Measurements from ENCODE around the gene NCOA1.

NCOA1 gene

GRCh38 chr2:24774373-24774772, 283.3 kb downstream of the NCOA1 start:
- no peaks in the 10 kb centered on the region for H3F3A ChIP-seq (ENCODE audit: insufficient read depth, low read length)
- H3K36me3 ChIP-seq (ENCODE audit: insufficient read depth, low read length): no peaks in the 10 kb centered on the region
- no peaks in the 10 kb centered on the region for H3K9me2 ChIP-seq (ENCODE audit: low read depth, low read length)
- H3K9ac ChIP-seq (ENCODE audit: low read length): no peak overlapping the region
- H3K4me1 ChIP-seq (ENCODE audit: insufficient read depth, low read length, severe bottlenecking): no peaks in the 10 kb centered on the region
- no peaks in the 10 kb centered on the region for H3K79me2 ChIP-seq (ENCODE audit: insufficient read depth, low read length)
- no peak overlapping the region for H3K27ac ChIP-seq (ENCODE audit: low read depth, low read length, poor library complexity, severe bottlenecking)
- H3K27me3 ChIP-seq (ENCODE audit: insufficient read depth, low read length): no peaks in the 10 kb centered on the region
- no peaks in the 10 kb centered on the region for H4K20me1 ChIP-seq (ENCODE audit: insufficient read depth, low read length)
- H3K9me3 ChIP-seq (ENCODE audit: low read length): no peaks in the 10 kb centered on the region
- no peak overlapping the region for H3K4me3 ChIP-seq (ENCODE audit: low read depth, low read length, poor library complexity, severe bottlenecking)
- TF ChIP-seq EZH2 (IDR thresholded peaks at IDR 0.05; ENCODE audit: borderline replicate concordance, low read length): no peak
- no peak for TF ChIP-seq CTCF (IDR thresholded peaks at IDR 0.05; ENCODE audit: low read length)
- H2AFZ ChIP-seq (ENCODE audit: low read length): no peak overlapping the region
- H3K4me2 ChIP-seq (ENCODE audit: low read length): no peak overlapping the region

DNA sequence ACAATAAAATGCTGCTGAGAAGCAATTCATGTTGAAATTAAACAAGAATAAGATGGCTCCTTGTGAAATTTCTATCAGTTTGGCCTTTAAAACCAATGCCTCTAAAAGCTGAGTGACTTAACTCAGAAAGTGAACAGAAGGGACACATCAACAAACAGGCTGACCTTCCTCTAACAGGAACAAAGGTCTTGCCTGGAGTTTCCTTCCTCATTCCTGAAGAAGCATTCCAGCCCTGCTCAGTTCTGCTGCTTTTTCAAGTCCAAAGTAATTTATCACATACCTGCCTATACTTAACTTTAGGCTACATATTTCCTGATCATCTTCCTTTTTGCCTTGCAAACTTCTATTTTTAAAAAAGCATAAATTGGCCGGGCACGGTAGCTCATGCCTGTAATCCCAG, 288.1 kb downstream of the NCOA1 start:
- Histone ChIP-seq H3K79me2 (ENCODE audit: insufficient read depth, low read length) (no peaks in the 10 kb centered on the region), H2AFZ (ENCODE audit: low read length) (no peak overlapping the region; the same call in 1 of the 2 replicates), H3K27me3 (ENCODE audit: insufficient read depth, low read length) (no peaks in the 10 kb centered on the region), H3K4me2 (ENCODE audit: low read length) (no peak overlapping the region), H3K9me3 (ENCODE audit: low read length) (peaks cover 11% of the 10 kb centered on the region), H3F3A (ENCODE audit: insufficient read depth, low read length) (no peaks in the 10 kb centered on the region), H3K36me3 (ENCODE audit: insufficient read depth, low read length) (no peaks in the 10 kb centered on the region; the same call in 1 of the 2 replicates), H3K4me1 (ENCODE audit: insufficient read depth, low read length, severe bottlenecking) (no peaks in the 10 kb centered on the region), H3K9me2 (ENCODE audit: low read depth, low read length) (no peaks in the 10 kb centered on the region), H3K4me3 (ENCODE audit: low read depth, low read length, poor library complexity, severe bottlenecking) (no peak overlapping the region), H4K20me1 (ENCODE audit: insufficient read depth, low read length) (no peaks in the 10 kb centered on the region), H3K27ac (ENCODE audit: low read depth, low read length, poor library complexity, severe bottlenecking) (no peak overlapping the region), H3K9ac (ENCODE audit: low read length) (no peak overlapping the region)
- TF ChIP-seq EZH2 (IDR thresholded peaks at IDR 0.05; ENCODE audit: borderline replicate concordance, low read length): no peak
- TF ChIP-seq CTCF (IDR thresholded peaks at IDR 0.05; ENCODE audit: low read length): no peak

DNA sequence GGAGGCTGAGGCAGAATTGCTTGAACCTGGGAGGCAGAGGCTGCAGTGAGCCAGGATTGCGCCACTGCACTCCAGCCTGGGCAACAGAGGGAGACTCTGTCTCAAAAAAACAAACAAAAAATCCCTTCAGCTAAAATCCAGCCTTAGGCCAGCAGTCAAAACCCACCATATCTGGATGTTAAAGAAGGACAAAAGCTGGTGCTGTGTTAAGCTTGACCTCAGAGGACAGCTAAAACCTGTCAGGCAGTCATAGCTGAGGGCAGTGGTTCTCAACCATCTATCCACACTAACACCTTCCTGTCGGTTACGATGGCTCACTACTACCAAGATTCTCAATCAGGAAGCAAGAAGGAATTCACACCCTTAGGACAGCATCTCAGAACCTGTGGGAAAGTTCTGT, 292.6 kb downstream of the NCOA1 start:
- Histone ChIP-seq H3K4me2 (ENCODE audit: low read length) (no peak overlapping the region), H3K9me3 (ENCODE audit: low read length) (peaks cover 15% of the 10 kb centered on the region), H3K9ac (ENCODE audit: low read length) (no peak overlapping the region), H3F3A (ENCODE audit: insufficient read depth, low read length) (no peaks in the 10 kb centered on the region), H3K27me3 (ENCODE audit: insufficient read depth, low read length) (no peaks in the 10 kb centered on the region), H2AFZ (ENCODE audit: low read length) (no peak overlapping the region), H3K9me2 (ENCODE audit: low read depth, low read length) (no peaks in the 10 kb centered on the region), H3K27ac (ENCODE audit: low read depth, low read length, poor library complexity, severe bottlenecking) (no peak overlapping the region), H4K20me1 (ENCODE audit: insufficient read depth, low read length) (no peaks in the 10 kb centered on the region), H3K4me3 (ENCODE audit: low read depth, low read length, poor library complexity, severe bottlenecking) (no peak overlapping the region), H3K79me2 (ENCODE audit: insufficient read depth, low read length) (no peaks in the 10 kb centered on the region), H3K4me1 (ENCODE audit: insufficient read depth, low read length, severe bottlenecking) (peaks cover 15% of the 10 kb centered on the region), H3K36me3 (ENCODE audit: insufficient read depth, low read length) (no peaks in the 10 kb centered on the region; the same call in 1 of the 2 replicates)
- TF ChIP-seq CTCF (IDR thresholded peaks at IDR 0.05; ENCODE audit: low read length) (no peak), EZH2 (IDR thresholded peaks at IDR 0.05; ENCODE audit: borderline replicate concordance, low read length) (no peak)
